Right atrium auricular region (tissue), 2 donors: ENCODE measurements around the gene DLG2. TPM values are rescaled to one million over a fixed set of nuclear protein-coding genes. Genes with fewer than 3 reads are reported as not detected.

ENCODE experiments used
- DNase-seq: peaks from one replicate; pipeline ENCODE4 v3.0.0-alpha.2; 2019; ENCODE audit warnings: low spot score
- H3K27ac ChIP-seq, 2 donors: fragments of 200-600 bp; sonication (generic); 1 replicate in 1 of 2; 2 replicates in 1 of 2; pipeline ENCODE4 v1.5.1; 2016 to 2019
- H3K27me3 ChIP-seq, 2 donors: fragments of 200-600 bp; sonication (generic); one replicate each; pipeline versions ENCODE4 v1.5.1 to v1.6.0; 2017 to 2019
- H3K36me3 ChIP-seq: fragments of 200-600 bp; sonication (generic); one replicate; pipeline ENCODE4 v1.5.1; 2016
- H3K4me1 ChIP-seq, 2 donors: fragments of 200-600 bp; sonication (generic); one replicate each; pipeline versions ENCODE4 v1.5.1 to v1.6.0; 2017 to 2019
- H3K4me3 ChIP-seq, 2 donors: fragments of 200-600 bp; sonication (generic); 1 replicate in 1 of 2; 2 replicates in 1 of 2; pipeline ENCODE4 v1.5.1; 2017 to 2019; ENCODE audit warnings: mild to moderate bottlenecking in 1 of 2, moderate library complexity in 1 of 2
- H3K9me3 ChIP-seq, 2 donors: fragments of 200-600 bp; sonication (generic); one replicate each; pipeline ENCODE4 v1.5.1; 2019
- total RNA-seq, 2 donors: library from RNA; depleted of rRNA; stranded (reverse); fragments of >200 nt; gene quantifications; one replicate each; pipeline ENCODE4 v1.1.0, GENCODE V29; 2016
- TF ChIP-seq, protein P1 (sequence below), 2 donors: fragments of 200-600 bp; sonication (generic); IDR thresholded peaks; one replicate each; pipeline ENCODE4 v1.5.1; 2019; ENCODE audit warnings: antibody characterized with exemption in 2 of 2

Gene DLG2
- total RNA-seq, 2 donors from 2014 or later = 6.6 to 6.7 TPM

DNA sequence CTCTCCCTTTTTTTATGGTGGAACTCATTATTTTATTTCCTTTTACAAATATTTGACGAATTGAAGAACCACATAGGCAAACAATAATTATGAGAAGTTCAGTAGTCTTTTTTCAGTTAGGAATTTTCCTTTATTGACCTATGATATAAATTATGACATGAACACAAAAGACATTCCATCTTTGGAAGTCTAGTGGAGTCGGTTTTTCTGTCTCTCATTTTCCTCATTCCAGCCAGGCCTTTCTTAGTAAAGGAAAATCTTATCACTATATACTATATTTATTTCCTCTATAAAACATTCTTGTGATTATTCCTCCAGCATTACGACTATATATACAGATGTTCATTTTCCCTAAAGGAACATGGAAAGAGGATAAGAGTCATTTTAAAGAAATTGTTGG lies 1046.1 kb downstream of the DLG2 start:
- Histone ChIP-seq H3K9me3 (no peaks in the 10 kb centered on the region), H3K36me3 (no peaks in the 10 kb centered on the region), H3K27ac (no peak overlapping the region), H3K4me1 (no peaks in the 10 kb centered on the region), H3K4me3 (no peak overlapping the region), H3K27me3 (no peaks in the 10 kb centered on the region)
- DNase-seq = no peak
- TF ChIP-seq, protein P1, sequence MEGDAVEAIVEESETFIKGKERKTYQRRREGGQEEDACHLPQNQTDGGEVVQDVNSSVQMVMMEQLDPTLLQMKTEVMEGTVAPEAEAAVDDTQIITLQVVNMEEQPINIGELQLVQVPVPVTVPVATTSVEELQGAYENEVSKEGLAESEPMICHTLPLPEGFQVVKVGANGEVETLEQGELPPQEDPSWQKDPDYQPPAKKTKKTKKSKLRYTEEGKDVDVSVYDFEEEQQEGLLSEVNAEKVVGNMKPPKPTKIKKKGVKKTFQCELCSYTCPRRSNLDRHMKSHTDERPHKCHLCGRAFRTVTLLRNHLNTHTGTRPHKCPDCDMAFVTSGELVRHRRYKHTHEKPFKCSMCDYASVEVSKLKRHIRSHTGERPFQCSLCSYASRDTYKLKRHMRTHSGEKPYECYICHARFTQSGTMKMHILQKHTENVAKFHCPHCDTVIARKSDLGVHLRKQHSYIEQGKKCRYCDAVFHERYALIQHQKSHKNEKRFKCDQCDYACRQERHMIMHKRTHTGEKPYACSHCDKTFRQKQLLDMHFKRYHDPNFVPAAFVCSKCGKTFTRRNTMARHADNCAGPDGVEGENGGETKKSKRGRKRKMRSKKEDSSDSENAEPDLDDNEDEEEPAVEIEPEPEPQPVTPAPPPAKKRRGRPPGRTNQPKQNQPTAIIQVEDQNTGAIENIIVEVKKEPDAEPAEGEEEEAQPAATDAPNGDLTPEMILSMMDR (IDR thresholded peaks at IDR 0.05) = no peak

- DNase-seq = no peak
- Histone ChIP-seq H3K9me3 (no peaks in the 10 kb centered on the region), H3K27ac (no peak overlapping the region), H3K4me3 (no peak overlapping the region), H3K27me3 (no peaks in the 10 kb centered on the region), H3K4me1 (no peaks in the 10 kb centered on the region), H3K36me3 (no peaks in the 10 kb centered on the region)
- TF ChIP-seq, protein P1 (IDR thresholded peaks at IDR 0.05) = no peak
These were observed 1046.7 kb downstream of the DLG2 start for GRCh38 chr11:84580428-84580827.

GRCh38 chr11:84573868-84574267 lies 1053.3 kb downstream of the DLG2 start:
- H3K36me3 ChIP-seq = no peaks in the 10 kb centered on the region

GRCh38 chr11:84566671-84567070 lies 1060.5 kb downstream of the DLG2 start:
- no peak overlapping the region for H3K27ac ChIP-seq
- no peak overlapping the region for H3K4me3 ChIP-seq
- TF ChIP-seq, protein P1 (IDR thresholded peaks at IDR 0.05) = no peak
- no peaks in the 10 kb centered on the region for H3K36me3 ChIP-seq
- H3K4me1 ChIP-seq = no peaks in the 10 kb centered on the region
- no peaks in the 10 kb centered on the region for H3K27me3 ChIP-seq
- no peak for DNase-seq
- no peaks in the 10 kb centered on the region for H3K9me3 ChIP-seq

More at GRCh38 chr11:84573868-84574267, 1053.3 kb downstream of the DLG2 start:
- Histone ChIP-seq H3K27ac (no peak overlapping the region), H3K4me1 (no peaks in the 10 kb centered on the region), H3K27me3 (no peaks in the 10 kb centered on the region), H3K9me3 (no peaks in the 10 kb centered on the region), H3K4me3 (no peak overlapping the region)
- TF ChIP-seq, protein P1 (IDR thresholded peaks at IDR 0.05) = no peak
- DNase-seq = no peak

GRCh38 chr11:84564867-84565184 lies 1062.3 kb downstream of the DLG2 start:
- TF ChIP-seq, protein P1 (IDR thresholded peaks at IDR 0.05) = peak in 1 of 2 donors; percentile 8

DNA sequence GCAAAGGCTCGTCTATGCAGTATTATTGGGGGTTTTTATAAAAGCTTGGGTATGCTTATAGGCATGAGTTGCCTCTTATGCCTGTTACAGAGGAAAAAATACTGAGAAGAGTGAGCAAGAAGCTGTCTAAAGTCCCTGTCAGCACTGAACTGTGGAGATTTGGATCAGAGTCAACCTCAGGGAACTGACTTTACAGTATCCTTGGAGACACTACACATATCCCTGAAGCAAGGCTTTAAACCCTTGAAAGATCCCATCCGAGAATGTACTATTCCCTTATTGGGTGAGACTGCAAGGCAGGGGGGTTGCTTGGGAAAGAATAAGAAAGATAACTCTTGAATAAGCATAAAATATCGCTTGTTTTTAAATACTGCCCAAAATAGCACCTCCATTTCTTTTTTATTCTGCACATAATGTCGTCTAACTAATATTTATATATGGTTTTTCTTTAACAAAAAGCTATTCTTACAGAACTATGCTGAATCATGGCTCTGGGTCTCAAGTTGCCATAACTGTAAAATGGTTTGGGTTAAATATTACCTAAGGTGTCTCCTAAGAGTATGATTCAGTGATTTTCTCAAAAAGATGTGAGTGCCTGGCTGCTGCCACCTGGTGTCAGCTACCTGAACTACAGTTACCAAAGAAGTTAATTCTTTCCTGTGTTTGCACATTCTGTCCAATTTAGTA lies 1062.8 kb downstream of the DLG2 start:
- no peak overlapping the region for H3K27ac ChIP-seq
- H3K27me3 ChIP-seq = no peaks in the 10 kb centered on the region
- no peaks in the 10 kb centered on the region for H3K4me1 ChIP-seq
- no peak overlapping the region for H3K4me3 ChIP-seq
- no peaks in the 10 kb centered on the region for H3K36me3 ChIP-seq
- no peaks in the 10 kb centered on the region for H3K9me3 ChIP-seq
- no peak for DNase-seq
- TF ChIP-seq, protein P1 (IDR thresholded peaks at IDR 0.05) = peak; percentile 77 to 84

More at GRCh38 chr11:84564867-84565184, 1062.3 kb downstream of the DLG2 start:
- H3K9me3 ChIP-seq = no peaks in the 10 kb centered on the region
- H3K36me3 ChIP-seq = no peaks in the 10 kb centered on the region
- no peak overlapping the region for H3K27ac ChIP-seq
- no peak overlapping the region for H3K4me3 ChIP-seq
- H3K4me1 ChIP-seq = no peaks in the 10 kb centered on the region
- DNase-seq = no peak
- H3K27me3 ChIP-seq = no peaks in the 10 kb centered on the region
